CD4-positive, alpha-beta T cell treated with Interleukin-17A for 4 hours (primary cell): ENCODE results near the gene HEPHL1.
A peak's percentile ranks its signal among the peaks of the same experiment; 100 is the strongest.
"Not testable (repeated sequence)": the region's sequence is repeated elsewhere in the genome, so short reads cannot be mapped to it uniquely, and the experiment has no call there.

Source experiments
- DNase-seq: peaks from one replicate; pipeline ENCODE4 v3.0.0-alpha.2; 2020; ENCODE audit warnings: mixed read lengths

Gene HEPHL1

GRCh38 chr11:94151903-94152677 lies 130.9 kb downstream of the HEPHL1 start:
- DNase-seq: peak; percentile 23

GRCh38 chr11:94152678-94153065 lies 131.5 kb downstream of the HEPHL1 start:
- DNase-seq: no peak

GRCh38 chr11:94153320-94153719 lies 132.2 kb downstream of the HEPHL1 start:
- DNase-seq: no peak

GRCh38 chr11:94154095-94154856 lies 133.1 kb downstream of the HEPHL1 start:
- no peak for DNase-seq

GRCh38 chr11:94157339-94157738 lies 136.2 kb downstream of the HEPHL1 start:
- DNase-seq: not testable (repeated sequence)
